B cell (primary cell): ENCODE measurements around the gene CCNI2. TPM values are rescaled to one million over a fixed set of nuclear protein-coding genes. Genes with fewer than 3 reads are reported as not detected.

Source experiments
- ATAC-seq: fragments of 200-7000 bp; cut with Tn5 transposase; one replicate; pipeline ENCODE4 v1.10.0; 2021; ENCODE audit warnings: low read depth, mild to moderate bottlenecking, moderate number of reproducible peaks, moderate library complexity
- CTCF ChIA-PET: fragments of 350-600 bp; sonication (Branson Sonifier 250); formaldehyde crosslinking; loops from one replicate; lab custom pipeline; 2021; ENCODE audit warnings: antibody characterized with exemption, inconsistent platforms; lab: Charles Lee
- POLR2A ChIA-PET: fragments of 350-600 bp; sonication (Branson Sonifier 250); formaldehyde crosslinking; loops from one replicate; lab custom pipeline; 2021; ENCODE audit warnings: antibody characterized with exemption; lab: Charles Lee
- DNase-seq: peaks from one replicate; pipeline ENCODE4 v3.0.0; 2013
- H2AFZ ChIP-seq: 2 replicates; pipeline ENCODE4 v1.6.1; 2012; ENCODE audit warnings: mild to moderate bottlenecking, low read depth, low read length; ENCODE audit not compliant: insufficient read depth, poor library complexity, severe bottlenecking
- H3K27ac ChIP-seq, 2 donors: 1 replicate in 1 of 2; 2 replicates in 1 of 2; pipeline ENCODE4 v1.5.1; 2012 to 2013; ENCODE audit warnings: low read length in 2 of 2, mild to moderate bottlenecking in 2 of 2, moderate library complexity in 1 of 2
- H3K27me3 ChIP-seq, 4 experiments: fragments of 200-600 bp in 1 of 4; sonication (generic) in 1 of 4; replicated peaks in 1 of 4; 1 replicate in 2 of 4; 2 replicates in 2 of 4; pipeline versions ENCODE4 v1.6.1 to v1.7.0; 2013 to 2016; ENCODE audit warnings: low read length in 3 of 4, mild to moderate bottlenecking in 2 of 4, mixed read lengths in 1 of 4, moderate library complexity in 1 of 4; ENCODE audit not compliant: insufficient read depth in 4 of 4, control insufficient read depth in 3 of 4; ENCODE audit errors: control extremely low read depth in 1 of 4
- H3K36me3 ChIP-seq, 2 experiments: replicated peaks in 1 of 2; 1 replicate in 1 of 2; 2 replicates in 1 of 2; pipeline versions ENCODE4 v1.6.1 to v1.7.1; 2013; ENCODE audit warnings: low read length in 1 of 2; ENCODE audit not compliant: insufficient read depth in 2 of 2, control insufficient read depth in 1 of 2; ENCODE audit errors: control extremely low read depth in 1 of 2, extremely low read depth in 1 of 2
- H3K4me1 ChIP-seq, 2 donors: fragments of 200-600 bp in 1 of 2; sonication (generic) in 1 of 2; 1 replicate in 1 of 2; 2 replicates in 1 of 2; pipeline versions ENCODE4 v1.5.1 to v1.6.1; 2013 to 2017; ENCODE audit warnings: low read length in 2 of 2; ENCODE audit not compliant: control insufficient read depth in 2 of 2, insufficient read depth in 2 of 2
- H3K4me2 ChIP-seq: replicated peaks from 2 replicates; pipeline ENCODE3; 2012; ENCODE audit warnings: mild to moderate bottlenecking, low read depth, low read length; ENCODE audit not compliant: poor library complexity, severe bottlenecking
- H3K4me3 ChIP-seq, 5 experiments: fragments of 200-600 bp in 1 of 5; sonication (generic) in 1 of 5; 1 replicate in 3 of 5; 2 replicates in 2 of 5; pipeline versions ENCODE4 v1.5.1 to v1.7.0; 2011 to 2016; ENCODE audit warnings: low read length in 4 of 5, mild to moderate bottlenecking in 4 of 5, low read depth in 2 of 5, control low read depth in 1 of 5, moderate library complexity in 1 of 5; ENCODE audit not compliant: insufficient read depth in 1 of 5; ENCODE audit errors: control extremely low read depth in 1 of 5, extremely low read depth in 1 of 5
- H3K79me2 ChIP-seq: fragments of 200-600 bp; sonication (generic); one replicate; pipeline ENCODE4 v1.6.0; 2016; ENCODE audit warnings: low read length; ENCODE audit not compliant: control insufficient read depth, insufficient read depth
- H3K9ac ChIP-seq: fragments of 200-600 bp; sonication (generic); 2 replicates; pipeline ENCODE4 v1.6.1; 2017; ENCODE audit warnings: mild to moderate bottlenecking, low read length, moderate library complexity
- H3K9me3 ChIP-seq, 3 donors: one replicate each; pipeline versions ENCODE4 v1.6.1 to v1.7.1; 2013; ENCODE audit warnings: low read length in 2 of 3; ENCODE audit not compliant: control insufficient read depth in 2 of 3, insufficient read depth in 1 of 3; ENCODE audit errors: control extremely low read depth in 1 of 3
- H4K20me1 ChIP-seq: 2 replicates; pipeline ENCODE4 v1.6.0; 2012; ENCODE audit warnings: mild to moderate bottlenecking, low read length; ENCODE audit not compliant: insufficient read depth, control insufficient read depth, poor library complexity, severe bottlenecking
- H3K27ac Mint-ChIP-seq: one replicate; pipeline ENCODE4 v1.8.0; 2021; ENCODE audit warnings: mixed read lengths
- H3K27me3 Mint-ChIP-seq: one replicate; pipeline ENCODE4 v1.8.0; 2021; ENCODE audit warnings: mixed read lengths
- H3K4me1 Mint-ChIP-seq: one replicate; pipeline ENCODE4 v1.8.0; 2021; ENCODE audit warnings: mixed read lengths
- H3K4me3 Mint-ChIP-seq: one replicate; pipeline ENCODE4 v1.8.0; 2021; ENCODE audit warnings: mixed read lengths
- H3K9me3 Mint-ChIP-seq: one replicate; pipeline ENCODE4 v1.8.0; 2022; ENCODE audit warnings: mixed read lengths; ENCODE audit not compliant: insufficient read depth
- CTCF ChIP-seq: fragments of 200-600 bp; IDR thresholded peaks from one replicate; pipeline ENCODE4 v1.8.0; 2022; ENCODE audit warnings: antibody characterized with exemption, mild to moderate bottlenecking
- EZH2 ChIP-seq: IDR thresholded peaks from 2 replicates; pipeline ENCODE4 v1.6.1; 2012; ENCODE audit warnings: borderline replicate concordance, low read depth, mild to moderate bottlenecking, moderate library complexity, low read length; ENCODE audit not compliant: insufficient read depth, poor library complexity, severe bottlenecking
- WGBS: methylation state at CpG from one replicate; pipeline ENCODE4 v1.1.5; 2013; ENCODE audit warnings: missing lambda C conversion rate; ENCODE audit not compliant: insufficient coverage; 5-methylcytosine and 5-hydroxymethylcytosine counted together
- intact Hi-C: fragments of 100-400 bp; cut with micrococcal nuclease; formaldehyde crosslinking; loops from one replicate; pipeline ENCODE4 v1.10.0; 2022
- polyA plus RNA-seq: library from polyadenylated mRNA; depleted of rRNA; stranded (reverse); fragments of >200 nt; gene quantifications from 2 replicates; pipeline ENCODE4 v1.2.3, GENCODE V29; 2012
- total RNA-seq, 2 donors: library from RNA; stranded (reverse); fragments of 120-200 nt in 1 of 2; gene quantifications; 1 replicate in 1 of 2; 2 replicates in 1 of 2; pipeline versions ENCODE4 v1.2.3 to v1.2.4, GENCODE V29; 2013 to 2022

Gene CCNI2
- total and polyA plus RNA-seq, 2 donors (not counting 1 experiment from before 2014, with no cell fraction given), result 0.39 to 2.0 TPM

GRCh38 chr5:132761321-132762240, 14.4 kb downstream of the CCNI2 start:
- no peak overlapping the region for H3K27ac ChIP-seq
- no peaks in the 10 kb centered on the region for H3K4me1 Mint-ChIP-seq
- no peak overlapping the region for H2AFZ ChIP-seq

More at GRCh38 chr5:132761321-132762240, 14.4 kb downstream of the CCNI2 start:
- POLR2A ChIA-PET, result no interaction called here
- WGBS, result 91% methylated on average over 21 of the region's 22 CpGs
- H3K4me1 ChIP-seq, result no peaks in the 10 kb centered on the region
- no peaks in the 10 kb centered on the region for H3K36me3 ChIP-seq
- no peak for TF ChIP-seq CTCF
- no peak for TF ChIP-seq EZH2
- intact Hi-C loops, result no loop called here
- H3K9me3 ChIP-seq, result no peaks in the 10 kb centered on the region
- Mint-ChIP-seq H3K27ac (no peak overlapping the region), H3K4me3 (no peak overlapping the region), H3K27me3 (no peaks in the 10 kb centered on the region), H3K9me3 (no peaks in the 10 kb centered on the region)
- H3K27me3 ChIP-seq, result no peaks in the 10 kb centered on the region
- no peak overlapping the region for H3K9ac ChIP-seq
- H3K4me3 ChIP-seq, result no peak overlapping the region
- DNase-seq (no peak), ATAC-seq (no peak)
- no peaks in the 10 kb centered on the region for H4K20me1 ChIP-seq
- no peaks in the 10 kb centered on the region for H3K79me2 ChIP-seq
- CTCF ChIA-PET, result no interaction called here
- no peak overlapping the region for H3K4me2 ChIP-seq
